ENCODE data around the gene PDZD2.

GRCh38 chr5:31880449-31880848 lies 241.5 kb downstream of the PDZD2 start:
- no peak for TF ChIP-seq ZNF274 (IDR thresholded peaks at IDR 0.05; ENCODE audit: low read depth, low read length)
- no peak for TF ChIP-seq YY1 (IDR thresholded peaks at IDR 0.05; ENCODE audit: insufficient read depth, insufficient read length)
- TF ChIP-seq SUZ12 (IDR thresholded peaks at IDR 0.05; ENCODE audit: extremely low read depth, insufficient read depth, insufficient read length) = no peak

All from NT2/D1 (cell line).